Retinal pigment epithelial cell (primary cell): ENCODE data around the gene CPS1.

Experiments
- DNase-seq: peaks from one replicate; pipeline ENCODE4 v3.0.0-alpha.2; 2010; ENCODE audit warnings: low read depth
- H3K4me3 ChIP-seq: 2 replicates; pipeline ENCODE4 v1.5.1; 2011; ENCODE audit warnings: mild to moderate bottlenecking, low read length, control low read depth, moderate library complexity
- CTCF ChIP-seq: conservative IDR thresholded peaks from 2 replicates; pipeline ENCODE4 v1.5.1; 2011; ENCODE audit warnings: low read depth, low read length, control low read depth, inconsistent platforms

CPS1 gene

GRCh38 chr2:210598219-210598618, 41.8 kb downstream of the CPS1 start:
- DNase-seq, result no peak
- no peak for TF ChIP-seq CTCF
- no peak overlapping the region for H3K4me3 ChIP-seq

GRCh38 chr2:210599476-210599875, 43.1 kb downstream of the CPS1 start:
- DNase-seq, result no peak
- no peak for TF ChIP-seq CTCF
- H3K4me3 ChIP-seq, result no peak overlapping the region

- no peak for TF ChIP-seq CTCF
- no peak overlapping the region for H3K4me3 ChIP-seq
- no peak for DNase-seq
These were observed 48.3 kb downstream of the CPS1 start for GRCh38 chr2:210604666-210605065.

GRCh38 chr2:210606001-210606400, 49.6 kb downstream of the CPS1 start:
- TF ChIP-seq CTCF, result no peak
- H3K4me3 ChIP-seq, result no peak overlapping the region
- peak; percentile 23 for DNase-seq

GRCh38 chr2:210611466-210611865, 55.1 kb downstream of the CPS1 start:
- no peak for DNase-seq
- no peak for TF ChIP-seq CTCF
- no peak overlapping the region for H3K4me3 ChIP-seq

GRCh38 chr2:210616074-210616473, 59.7 kb downstream of the CPS1 start:
- TF ChIP-seq CTCF, result no peak
- no peak overlapping the region for H3K4me3 ChIP-seq
- no peak for DNase-seq

- TF ChIP-seq CTCF, result no peak
- no peak for DNase-seq
- no peak overlapping the region for H3K4me3 ChIP-seq
These were observed 60.9 kb downstream of the CPS1 start for GRCh38 chr2:210617318-210617717.
